Skeletal muscle satellite cell (primary cell): Measurements from ENCODE around the gene INSL3.

Source experiments
- H3K27me3 ChIP-seq: 2 replicates; pipeline ENCODE4 v1.7.0; 2013; ENCODE audit warnings: low read length; ENCODE audit not compliant: control insufficient read depth, insufficient read depth
- H3K36me3 ChIP-seq: 2 replicates; pipeline ENCODE4 v1.7.0; 2013; ENCODE audit warnings: mild to moderate bottlenecking, control low read depth, low read length; ENCODE audit not compliant: insufficient read depth
- H3K4me1 ChIP-seq: 2 replicates; pipeline ENCODE4 v1.7.0; 2013; ENCODE audit warnings: low read length; ENCODE audit not compliant: control insufficient read depth, insufficient read depth
- H3K4me2 ChIP-seq: 2 replicates; pipeline ENCODE4 v1.7.0; 2013; ENCODE audit warnings: mild to moderate bottlenecking, low read length
- H3K4me3 ChIP-seq: 2 replicates; pipeline ENCODE4 v1.7.0; 2013; ENCODE audit warnings: low read length
- H3K9ac ChIP-seq: 2 replicates; pipeline ENCODE4 v1.7.0; 2013; ENCODE audit warnings: mild to moderate bottlenecking, low read depth, low read length, moderate library complexity
- H3K9me3 ChIP-seq: replicated peaks from 2 replicates; pipeline ENCODE4 v1.7.0; 2013; ENCODE audit warnings: mild to moderate bottlenecking, control low read depth, low read length

INSL3 gene

DNA sequence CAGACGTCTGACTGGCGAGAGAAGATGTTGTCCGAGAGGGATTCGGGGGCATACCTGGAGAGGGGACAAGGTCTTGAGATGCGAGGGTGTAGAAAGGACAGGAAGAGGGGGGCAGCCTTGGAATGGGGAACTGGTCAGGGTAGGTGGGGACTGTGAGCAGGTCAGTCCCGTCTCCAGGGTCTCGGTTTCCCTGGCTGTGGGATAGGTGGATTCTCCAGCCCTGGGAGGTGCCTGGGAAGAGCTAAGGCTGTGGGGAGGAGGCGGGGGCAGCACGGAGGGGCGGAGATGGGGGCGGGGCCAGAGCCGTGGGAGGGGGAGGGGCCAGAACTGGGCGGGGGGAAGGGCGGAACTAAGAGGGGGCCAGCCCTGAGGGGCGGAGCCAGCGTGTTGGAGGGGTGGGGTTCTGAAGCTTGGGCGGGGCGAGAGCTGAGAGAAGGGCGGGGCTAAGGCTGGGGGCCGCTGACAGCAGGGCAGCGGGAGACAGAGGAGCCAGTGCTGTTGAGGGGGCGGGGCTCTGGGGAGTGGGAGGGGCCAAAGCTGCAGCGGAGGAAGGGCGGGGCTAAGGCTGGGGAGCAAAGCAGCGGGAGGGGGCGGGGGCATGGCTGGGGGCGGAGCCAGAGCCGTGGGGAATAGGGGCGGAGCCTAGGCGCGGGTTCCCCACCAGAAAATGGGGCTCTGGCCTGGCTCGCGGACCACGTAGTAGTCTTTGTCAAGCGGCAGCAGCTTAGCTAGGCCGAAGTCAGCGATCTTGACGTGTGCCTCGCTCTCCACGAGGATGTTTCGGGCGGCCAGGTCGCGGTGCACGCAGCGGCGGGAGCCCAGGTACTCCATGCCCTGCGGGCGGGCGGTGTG, 9.5 kb upstream of the INSL3 start:
- Histone ChIP-seq H3K9ac (no peak overlapping the region), H3K4me2 (peak overlapping the region; percentile 58), H3K36me3 (no peaks in the 10 kb centered on the region), H3K4me3 (no peak overlapping the region), H3K4me1 (peaks cover 3% of the 10 kb centered on the region), H3K9me3 (no peaks in the 10 kb centered on the region), H3K27me3 (peaks cover 48% of the 10 kb centered on the region)

DNA sequence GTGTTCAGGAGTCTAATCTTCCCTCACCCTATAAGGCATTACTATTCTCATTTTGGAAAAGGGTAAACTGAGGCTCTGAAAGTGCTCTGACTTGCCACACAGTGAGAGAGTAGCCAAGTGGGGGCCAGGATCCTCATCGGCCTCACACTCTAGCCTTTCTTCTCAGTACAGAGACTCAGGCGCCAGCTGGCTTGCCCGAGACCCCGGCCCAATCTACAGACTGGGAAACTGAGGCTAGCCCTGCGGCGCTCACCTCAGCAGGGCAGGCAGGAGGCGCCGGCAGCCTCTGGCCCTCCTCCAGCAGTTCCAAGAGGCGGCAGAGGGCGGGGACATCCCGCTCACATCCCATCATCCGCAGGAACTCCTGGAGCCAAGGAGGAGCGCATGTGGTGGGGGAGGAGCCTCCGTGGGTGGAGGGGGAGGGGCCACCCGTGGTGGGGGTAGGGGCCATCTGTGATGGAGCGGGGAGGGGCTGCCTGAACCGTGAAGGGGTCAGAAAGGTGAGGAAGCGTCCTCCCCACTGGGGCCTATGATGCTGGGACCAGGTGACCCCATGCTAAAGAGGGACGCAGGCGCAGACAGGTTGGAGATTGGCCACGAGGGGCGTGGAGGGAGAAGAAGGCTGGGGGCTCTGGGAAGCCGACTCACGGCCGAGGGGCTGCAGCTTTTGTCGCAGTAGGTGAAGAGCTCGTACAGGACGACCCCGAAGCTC, 8.7 kb upstream of the INSL3 start:
- Histone ChIP-seq H3K27me3 (peaks cover 43% of the 10 kb centered on the region), H3K9me3 (no peaks in the 10 kb centered on the region), H3K36me3 (no peaks in the 10 kb centered on the region), H3K4me1 (peaks cover 3% of the 10 kb centered on the region), H3K9ac (no peak overlapping the region), H3K4me3 (no peak overlapping the region), H3K4me2 (peak overlapping the region; percentile 50)

GRCh38 chr19:17826508-17827056, 5.3 kb upstream of the INSL3 start:
- Histone ChIP-seq H3K9ac (no peak overlapping the region), H3K9me3 (no peaks in the 10 kb centered on the region), H3K4me1 (peaks cover 3% of the 10 kb centered on the region), H3K36me3 (no peaks in the 10 kb centered on the region), H3K27me3 (peaks cover 27% of the 10 kb centered on the region), H3K4me2 (no peak overlapping the region), H3K4me3 (no peak overlapping the region)

DNA sequence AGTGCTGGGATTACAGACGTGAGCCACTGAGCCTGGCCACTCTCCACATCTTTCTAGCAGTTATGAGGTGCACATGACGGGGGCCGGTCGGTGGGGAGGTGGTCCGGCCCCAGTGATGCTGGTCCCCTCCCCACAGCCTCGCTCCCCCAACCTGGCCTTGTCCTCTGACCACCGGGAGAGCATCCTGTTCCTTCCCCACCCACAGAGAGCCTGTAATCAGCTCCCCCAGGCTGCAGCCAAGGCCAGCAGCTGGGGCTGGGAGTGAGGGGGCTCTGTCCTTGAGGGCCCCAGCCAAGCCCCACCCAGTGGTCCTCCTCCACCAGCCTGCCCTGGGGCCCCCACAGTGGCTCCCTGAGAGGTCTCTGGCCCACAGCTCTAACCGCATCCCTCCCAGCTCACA, 3.0 kb upstream of the INSL3 start:
- no peaks in the 10 kb centered on the region for H3K36me3 ChIP-seq
- no peak overlapping the region for H3K9ac ChIP-seq
- H3K27me3 ChIP-seq = peaks cover 12% of the 10 kb centered on the region
- no peak overlapping the region for H3K4me2 ChIP-seq
- no peak overlapping the region for H3K4me3 ChIP-seq
- H3K4me1 ChIP-seq = no peaks in the 10 kb centered on the region
- no peaks in the 10 kb centered on the region for H3K9me3 ChIP-seq

GRCh38 chr19:17817668-17818363, 3.5 kb downstream of the INSL3 start:
- H3K4me3 ChIP-seq = no peak overlapping the region
- H3K9ac ChIP-seq = no peak overlapping the region
- H3K4me2 ChIP-seq = no peak overlapping the region
- H3K36me3 ChIP-seq = no peaks in the 10 kb centered on the region
- peaks cover 2% of the 10 kb centered on the region for H3K9me3 ChIP-seq
- no peaks in the 10 kb centered on the region for H3K4me1 ChIP-seq
- H3K27me3 ChIP-seq = peaks cover 10% of the 10 kb centered on the region

GRCh38 chr19:17812099-17812498, 9.2 kb downstream of the INSL3 start:
- H3K9ac ChIP-seq = no peak overlapping the region
- no peak overlapping the region for H3K4me3 ChIP-seq
- H3K4me1 ChIP-seq = no peaks in the 10 kb centered on the region
- peaks cover 2% of the 10 kb centered on the region for H3K9me3 ChIP-seq
- no peak overlapping the region for H3K4me2 ChIP-seq
- H3K27me3 ChIP-seq = peaks cover 21% of the 10 kb centered on the region
- H3K36me3 ChIP-seq = no peaks in the 10 kb centered on the region

- Histone ChIP-seq H3K4me2 (no peak overlapping the region), H3K4me3 (no peak overlapping the region), H3K9me3 (peaks cover 2% of the 10 kb centered on the region), H3K9ac (no peak overlapping the region), H3K27me3 (peaks cover 21% of the 10 kb centered on the region), H3K36me3 (no peaks in the 10 kb centered on the region), H3K4me1 (no peaks in the 10 kb centered on the region)
Observed at GRCh38 chr19:17811681-17812080, 9.6 kb downstream of the INSL3 start.

GRCh38 chr19:17811103-17811502, 10.2 kb downstream of the INSL3 start:
- H3K4me2 ChIP-seq = no peak overlapping the region
- H3K9me3 ChIP-seq = peaks cover 2% of the 10 kb centered on the region
- H3K4me1 ChIP-seq = no peaks in the 10 kb centered on the region
- no peak overlapping the region for H3K4me3 ChIP-seq
- H3K36me3 ChIP-seq = no peaks in the 10 kb centered on the region
- H3K27me3 ChIP-seq = peaks cover 21% of the 10 kb centered on the region
- H3K9ac ChIP-seq = no peak overlapping the region

DNA sequence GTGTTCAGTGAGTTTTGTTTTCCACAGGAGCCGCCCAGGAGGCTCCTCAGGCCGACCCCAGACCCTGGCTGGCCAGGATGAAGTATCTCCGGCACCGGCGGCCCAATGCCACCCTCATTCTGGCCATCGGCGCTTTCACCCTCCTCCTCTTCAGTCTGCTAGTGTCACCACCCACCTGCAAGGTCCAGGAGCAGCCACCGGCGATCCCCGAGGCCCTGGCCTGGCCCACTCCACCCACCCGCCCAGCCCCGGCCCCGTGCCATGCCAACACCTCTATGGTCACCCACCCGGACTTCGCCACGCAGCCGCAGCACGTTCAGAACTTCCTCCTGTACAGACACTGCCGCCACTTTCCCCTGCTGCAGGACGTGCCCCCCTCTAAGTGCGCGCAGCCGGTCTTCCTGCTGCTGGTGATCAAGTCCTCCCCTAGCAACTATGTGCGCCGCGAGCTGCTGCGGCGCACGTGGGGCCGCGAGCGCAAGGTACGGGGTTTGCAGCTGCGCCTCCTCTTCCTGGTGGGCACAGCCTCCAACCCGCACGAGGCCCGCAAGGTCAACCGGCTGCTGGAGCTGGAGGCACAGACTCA, 13.5 kb downstream of the INSL3 start:
- Histone ChIP-seq H3K9me3 (no peaks in the 10 kb centered on the region), H3K4me3 (no peak overlapping the region), H3K36me3 (no peaks in the 10 kb centered on the region), H3K4me2 (no peak overlapping the region), H3K27me3 (peaks cover 23% of the 10 kb centered on the region), H3K9ac (no peak overlapping the region), H3K4me1 (no peaks in the 10 kb centered on the region)

DNA sequence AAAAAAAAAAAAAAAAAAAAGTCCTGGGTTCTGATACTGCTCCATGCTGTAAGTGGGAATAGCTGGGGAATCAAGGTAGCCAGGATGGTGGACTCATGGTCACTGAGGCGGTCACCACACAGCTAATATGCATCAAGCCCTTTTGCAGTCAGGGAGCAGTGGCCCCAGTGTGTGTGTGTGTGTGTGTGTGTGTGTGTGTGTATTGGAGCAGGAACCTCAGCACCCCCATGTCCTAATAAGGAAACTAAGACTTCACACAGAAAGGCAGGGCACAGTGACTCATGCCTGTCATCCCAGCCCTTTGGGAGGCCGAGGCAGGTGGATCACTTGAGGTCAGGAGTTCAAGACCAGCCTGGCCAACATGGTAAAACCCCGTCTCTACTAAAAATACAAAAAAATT, 14.4 kb downstream of the INSL3 start:
- peaks cover 25% of the 10 kb centered on the region for H3K27me3 ChIP-seq
- no peak overlapping the region for H3K9ac ChIP-seq
- H3K4me1 ChIP-seq = no peaks in the 10 kb centered on the region
- no peaks in the 10 kb centered on the region for H3K36me3 ChIP-seq
- no peak overlapping the region for H3K4me2 ChIP-seq
- no peaks in the 10 kb centered on the region for H3K9me3 ChIP-seq
- no peak overlapping the region for H3K4me3 ChIP-seq

GRCh38 chr19:17805427-17805826, 15.9 kb downstream of the INSL3 start:
- H3K27me3 ChIP-seq = peaks cover 23% of the 10 kb centered on the region
- H3K9me3 ChIP-seq = no peaks in the 10 kb centered on the region

More at GRCh38 chr19:17805427-17805826, 15.9 kb downstream of the INSL3 start:
- Histone ChIP-seq H3K4me1 (no peaks in the 10 kb centered on the region), H3K36me3 (no peaks in the 10 kb centered on the region), H3K4me3 (no peak overlapping the region), H3K4me2 (no peak overlapping the region), H3K9ac (no peak overlapping the region)
